ENCODE results near the gene MBD2. TPM values are rescaled to one million over a fixed set of nuclear protein-coding genes. Genes with fewer than 3 reads are reported as not detected.

The MBD2 gene
- total RNA-seq, 1 donor, result 35.8 TPM

DNA sequence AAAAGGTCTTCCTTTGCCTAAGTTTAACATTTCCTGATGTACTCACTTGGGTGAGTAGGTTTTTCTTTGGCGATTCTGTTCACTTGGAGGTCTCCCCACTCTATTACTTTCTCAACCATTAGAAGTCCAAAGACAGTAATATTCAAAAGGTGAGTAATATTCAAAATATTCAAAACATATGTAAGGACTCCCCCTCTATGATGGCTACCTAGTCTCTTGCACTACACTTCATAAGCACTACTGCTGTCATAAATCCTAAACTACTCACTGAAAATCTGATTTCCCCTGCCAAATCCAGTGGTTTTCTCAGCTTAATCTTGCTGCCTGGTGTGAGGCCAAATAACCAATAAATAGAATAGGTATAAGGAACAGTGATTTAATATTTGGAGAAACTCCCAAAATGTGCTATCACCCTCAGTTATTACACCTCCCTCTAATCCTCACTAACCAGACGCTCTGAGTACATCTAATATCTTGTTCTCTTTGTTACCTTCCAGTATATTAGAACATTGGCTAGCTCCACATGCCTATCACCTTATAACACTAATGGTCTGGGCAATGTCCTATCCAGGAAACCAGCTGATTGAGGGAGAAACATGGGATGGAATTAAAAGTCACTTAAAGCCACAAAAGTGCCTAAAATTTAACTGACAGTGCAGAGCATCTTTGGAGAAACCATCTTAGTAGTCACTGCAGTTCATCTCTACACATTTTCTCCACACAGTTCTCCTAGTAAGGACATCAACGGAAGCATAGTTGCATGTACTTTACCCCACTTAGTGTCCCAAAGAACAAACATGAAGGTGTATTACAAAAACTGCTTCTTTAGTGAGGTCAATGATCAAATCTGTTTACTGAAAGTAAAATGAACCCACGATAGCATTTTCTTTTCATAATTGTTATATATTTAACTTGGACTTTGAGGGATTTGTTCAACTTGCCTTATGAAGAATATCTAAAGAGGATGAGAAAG lies 54.8 kb downstream of the MBD2 start:
- TF ChIP-seq, protein P1, sequence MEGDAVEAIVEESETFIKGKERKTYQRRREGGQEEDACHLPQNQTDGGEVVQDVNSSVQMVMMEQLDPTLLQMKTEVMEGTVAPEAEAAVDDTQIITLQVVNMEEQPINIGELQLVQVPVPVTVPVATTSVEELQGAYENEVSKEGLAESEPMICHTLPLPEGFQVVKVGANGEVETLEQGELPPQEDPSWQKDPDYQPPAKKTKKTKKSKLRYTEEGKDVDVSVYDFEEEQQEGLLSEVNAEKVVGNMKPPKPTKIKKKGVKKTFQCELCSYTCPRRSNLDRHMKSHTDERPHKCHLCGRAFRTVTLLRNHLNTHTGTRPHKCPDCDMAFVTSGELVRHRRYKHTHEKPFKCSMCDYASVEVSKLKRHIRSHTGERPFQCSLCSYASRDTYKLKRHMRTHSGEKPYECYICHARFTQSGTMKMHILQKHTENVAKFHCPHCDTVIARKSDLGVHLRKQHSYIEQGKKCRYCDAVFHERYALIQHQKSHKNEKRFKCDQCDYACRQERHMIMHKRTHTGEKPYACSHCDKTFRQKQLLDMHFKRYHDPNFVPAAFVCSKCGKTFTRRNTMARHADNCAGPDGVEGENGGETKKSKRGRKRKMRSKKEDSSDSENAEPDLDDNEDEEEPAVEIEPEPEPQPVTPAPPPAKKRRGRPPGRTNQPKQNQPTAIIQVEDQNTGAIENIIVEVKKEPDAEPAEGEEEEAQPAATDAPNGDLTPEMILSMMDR (IDR thresholded peaks at IDR 0.05; ENCODE audit: insufficient read depth, low read depth, low read length), result no peak
- DNase-seq (ENCODE audit: low read depth), result no peak
- H3K4me3 ChIP-seq (ENCODE audit: low read depth, low read length), result no peak overlapping the region

DNA sequence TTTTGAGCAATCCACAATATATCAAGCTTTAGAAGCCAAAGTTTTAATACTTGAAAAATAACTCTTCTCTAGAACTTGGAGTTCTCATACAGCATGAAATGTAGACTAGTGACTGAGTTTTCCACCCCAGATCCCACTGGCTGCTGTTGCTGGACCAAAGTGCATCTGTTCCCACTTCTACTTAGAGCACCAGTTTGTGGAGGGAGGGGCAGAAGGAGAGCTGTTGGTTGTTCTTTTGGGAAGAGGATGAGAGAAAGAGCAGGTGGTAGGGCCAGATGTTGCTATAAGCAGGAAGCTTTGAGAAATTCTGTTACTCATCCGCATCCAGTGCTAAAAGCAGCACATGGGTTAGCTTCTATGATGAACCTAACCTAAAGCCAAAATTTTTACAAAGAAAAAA lies 59.0 kb downstream of the MBD2 start:
- no peak overlapping the region for H3K4me3 ChIP-seq (ENCODE audit: low read depth, low read length)
- DNase-seq (ENCODE audit: low read depth), result no peak
- TF ChIP-seq, protein P1 (IDR thresholded peaks at IDR 0.05; ENCODE audit: insufficient read depth, low read depth, low read length), result no peak

DNA sequence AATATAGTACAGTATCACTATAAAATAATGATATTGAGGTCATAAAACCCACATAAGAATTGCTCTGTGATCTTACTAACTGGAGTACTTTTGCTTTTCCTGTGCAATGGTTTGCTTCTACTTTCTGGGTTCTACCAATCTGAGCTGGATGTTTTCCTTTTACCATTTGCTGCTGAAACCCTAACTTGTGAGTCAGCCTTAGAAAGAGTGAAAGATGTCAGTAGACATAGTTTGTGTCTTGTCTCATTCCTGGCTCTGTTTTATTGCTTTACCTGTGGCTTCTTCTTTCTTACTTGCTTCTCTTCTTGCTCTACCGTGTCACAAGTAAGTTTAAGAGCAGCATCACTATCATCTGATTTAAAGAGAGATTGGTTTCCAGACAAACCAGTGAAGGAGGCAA lies 61.0 kb downstream of the MBD2 start:
- DNase-seq (ENCODE audit: low read depth), result no peak
- H3K4me3 ChIP-seq (ENCODE audit: low read depth, low read length), result no peak overlapping the region
- TF ChIP-seq, protein P1 (IDR thresholded peaks at IDR 0.05; ENCODE audit: insufficient read depth, low read depth, low read length), result no peak

DNA sequence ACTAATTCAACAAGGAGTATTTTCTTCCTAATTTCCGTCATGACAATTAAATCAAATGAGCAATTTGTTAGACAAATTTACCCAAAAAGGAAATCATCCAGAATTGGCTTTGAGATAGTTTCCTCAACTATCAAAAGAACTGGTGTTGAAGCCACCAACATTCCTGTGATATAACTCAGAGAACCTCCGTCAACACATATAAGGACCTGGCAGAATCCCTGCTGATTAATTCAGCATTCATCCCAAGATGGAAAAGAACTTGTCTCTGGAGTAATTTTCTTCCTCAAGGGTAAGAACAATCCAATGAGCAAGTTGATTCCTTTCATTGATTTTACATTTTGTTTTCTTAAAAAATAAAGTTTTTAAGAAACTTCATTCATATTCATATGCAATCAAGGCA lies 62.0 kb downstream of the MBD2 start:
- DNase-seq (ENCODE audit: low read depth), result peak; percentile 50
- H3K4me3 ChIP-seq (ENCODE audit: low read depth, low read length), result no peak overlapping the region
- TF ChIP-seq, protein P1 (IDR thresholded peaks at IDR 0.05; ENCODE audit: insufficient read depth, low read depth, low read length), result no peak

DNA sequence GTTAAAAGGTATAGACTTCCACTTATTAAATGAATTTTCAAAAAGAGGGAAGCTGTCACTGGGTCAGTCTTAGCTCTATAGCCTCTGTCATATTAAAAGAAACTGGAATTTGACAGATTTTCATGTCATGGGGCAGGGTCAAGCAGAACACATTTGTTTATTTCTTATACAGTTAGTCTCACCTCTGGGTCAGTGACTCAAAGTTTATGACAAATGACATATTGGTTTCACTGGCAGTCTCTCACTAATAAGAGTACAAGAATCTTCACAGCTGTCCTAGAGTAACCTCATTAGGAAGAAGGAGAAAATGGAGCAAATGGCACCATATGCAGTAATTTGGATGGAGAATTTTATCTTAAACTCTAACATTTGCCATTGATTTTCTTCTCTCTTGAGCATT lies 63.2 kb downstream of the MBD2 start:
- H3K4me3 ChIP-seq (ENCODE audit: low read depth, low read length), result no peak overlapping the region
- DNase-seq (ENCODE audit: low read depth), result peak; percentile 14
- TF ChIP-seq, protein P1 (IDR thresholded peaks at IDR 0.05; ENCODE audit: insufficient read depth, low read depth, low read length), result no peak

DNA sequence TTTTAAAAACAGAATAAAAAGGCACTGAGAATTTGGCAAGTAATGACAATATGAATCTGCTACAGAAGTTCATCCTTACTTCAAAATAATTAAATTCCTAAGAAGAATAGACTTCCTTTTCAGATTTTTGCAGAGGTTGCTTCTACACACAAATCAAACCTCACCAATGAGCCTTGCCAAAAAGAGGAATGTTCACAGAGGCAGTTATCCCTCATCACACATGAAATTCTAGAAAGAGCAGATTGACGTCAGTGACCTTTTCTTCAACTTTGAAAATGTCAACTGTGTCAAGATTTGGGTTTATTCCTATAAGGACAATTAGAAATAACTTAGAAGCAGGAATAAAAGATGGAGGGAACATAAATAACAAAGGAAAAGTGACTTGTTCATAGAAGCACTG lies 64.6 kb downstream of the MBD2 start:
- TF ChIP-seq, protein P1 (IDR thresholded peaks at IDR 0.05; ENCODE audit: insufficient read depth, low read depth, low read length), result no peak
- no peak overlapping the region for H3K4me3 ChIP-seq (ENCODE audit: low read depth, low read length)
- DNase-seq (ENCODE audit: low read depth), result no peak
